ENCODE measurements around the gene ABCC1.
"Not testable (repeated sequence)": the region's sequence is repeated elsewhere in the genome, so short reads cannot be mapped to it uniquely, and the experiment has no call there.

The ABCC1 gene

GRCh38 chr16:16075488-16076422 lies 126.3 kb downstream of the ABCC1 start:
- no peak for DNase-seq (ENCODE audit: low read depth in 2 of 2, low spot score in 1 of 2)

GRCh38 chr16:16076423-16076813 lies 127.0 kb downstream of the ABCC1 start:
- no peak for DNase-seq (ENCODE audit: low read depth in 2 of 2, low spot score in 1 of 2)

GRCh38 chr16:16080465-16081065 lies 131.1 kb downstream of the ABCC1 start:
- DNase-seq (ENCODE audit: low read depth in 2 of 2, low spot score in 1 of 2), result no peak

GRCh38 chr16:16081141-16081540 lies 131.7 kb downstream of the ABCC1 start:
- DNase-seq (ENCODE audit: low read depth in 2 of 2, low spot score in 1 of 2), result no peak

- no peak for DNase-seq (ENCODE audit: low read depth in 2 of 2, low spot score in 1 of 2)
Observed at GRCh38 chr16:16082255-16082654, 132.8 kb downstream of the ABCC1 start.

- DNase-seq (ENCODE audit: low read depth in 2 of 2, low spot score in 1 of 2), result no peak
Observed at GRCh38 chr16:16083421-16084156, 134.2 kb downstream of the ABCC1 start.

GRCh38 chr16:16084874-16085273 lies 135.5 kb downstream of the ABCC1 start:
- no peak for DNase-seq (ENCODE audit: low read depth in 2 of 2, low spot score in 1 of 2)

GRCh38 chr16:16086653-16087446 lies 137.4 kb downstream of the ABCC1 start:
- no peak for DNase-seq (ENCODE audit: low read depth in 2 of 2, low spot score in 1 of 2)

- DNase-seq (ENCODE audit: low read depth in 2 of 2, low spot score in 1 of 2), result no peak
Observed at GRCh38 chr16:16090238-16090637, 140.8 kb downstream of the ABCC1 start.

GRCh38 chr16:16092925-16093627 lies 143.7 kb downstream of the ABCC1 start:
- DNase-seq (ENCODE audit: low read depth in 2 of 2, low spot score in 1 of 2), result no peak

- no peak for DNase-seq (ENCODE audit: low read depth in 2 of 2, low spot score in 1 of 2)
Observed at GRCh38 chr16:16093628-16094332, 144.4 kb downstream of the ABCC1 start.

- DNase-seq (ENCODE audit: low read depth in 2 of 2, low spot score in 1 of 2), result no peak
Observed at GRCh38 chr16:16095646-16096045, 146.2 kb downstream of the ABCC1 start.

- DNase-seq (ENCODE audit: low read depth in 2 of 2, low spot score in 1 of 2), result no peak
Observed at GRCh38 chr16:16096121-16096857, 146.9 kb downstream of the ABCC1 start.

- no peak for DNase-seq (ENCODE audit: low read depth in 2 of 2, low spot score in 1 of 2)
Observed at GRCh38 chr16:16096858-16097213, 147.4 kb downstream of the ABCC1 start.

- no peak for DNase-seq (ENCODE audit: low read depth in 2 of 2, low spot score in 1 of 2)
Observed at GRCh38 chr16:16099320-16099719, 149.9 kb downstream of the ABCC1 start.

- DNase-seq (ENCODE audit: low read depth in 2 of 2, low spot score in 1 of 2), result no peak
Observed at GRCh38 chr16:16100631-16101030, 151.2 kb downstream of the ABCC1 start.

- DNase-seq (ENCODE audit: low read depth in 2 of 2, low spot score in 1 of 2), result no peak
Observed at GRCh38 chr16:16101585-16101984, 152.2 kb downstream of the ABCC1 start.

GRCh38 chr16:16102738-16103137 lies 153.3 kb downstream of the ABCC1 start:
- no peak for DNase-seq (ENCODE audit: low read depth in 2 of 2, low spot score in 1 of 2)

- not testable (repeated sequence) for DNase-seq (ENCODE audit: low read depth in 2 of 2, low spot score in 1 of 2)
Observed at GRCh38 chr16:16104132-16104803, 154.9 kb downstream of the ABCC1 start.
